GM12874 (cell line): Measurements from ENCODE around the gene TM2D1.

Experiments used
- CTCF ChIP-seq: IDR thresholded peaks from 2 replicates; pipeline ENCODE4 v1.5.1; 2011; ENCODE audit warnings: low read depth, mild to moderate bottlenecking, control low read depth, low read length, moderate library complexity; ENCODE audit not compliant: insufficient read depth

The TM2D1 gene

GRCh38 chr1:61638296-61638695 lies 86.6 kb downstream of the TM2D1 start:
- TF ChIP-seq CTCF: no peak

GRCh38 chr1:61637470-61637869 lies 87.5 kb downstream of the TM2D1 start:
- no peak for TF ChIP-seq CTCF

GRCh38 chr1:61636814-61637213 lies 88.1 kb downstream of the TM2D1 start:
- no peak for TF ChIP-seq CTCF

GRCh38 chr1:61636376-61636775 lies 88.6 kb downstream of the TM2D1 start:
- no peak for TF ChIP-seq CTCF

GRCh38 chr1:61635557-61635956 lies 89.4 kb downstream of the TM2D1 start:
- TF ChIP-seq CTCF: no peak

GRCh38 chr1:61631436-61631835 lies 93.5 kb downstream of the TM2D1 start:
- TF ChIP-seq CTCF: no peak
